CD4-positive, alpha-beta T cell treated with Interleukin-10 for 1 hour (primary cell): ENCODE results near the gene ELP4.
"Not testable (repeated sequence)": the region's sequence is repeated elsewhere in the genome, so short reads cannot be mapped to it uniquely, and the experiment has no call there.

ENCODE experiments used
- DNase-seq: peaks from one replicate; pipeline ENCODE4 v3.0.0-alpha.2; 2020

ELP4 gene

GRCh38 chr11:31712851-31713250 is 203.3 kb downstream of the ELP4 start:
- no peak for DNase-seq

GRCh38 chr11:31714840-31715239 is 205.3 kb downstream of the ELP4 start:
- no peak for DNase-seq

GRCh38 chr11:31720225-31720624 is 210.7 kb downstream of the ELP4 start:
- DNase-seq, result no peak

- no peak for DNase-seq
Measured at GRCh38 chr11:31720671-31721365, 211.3 kb downstream of the ELP4 start.

- DNase-seq, result no peak
Measured at GRCh38 chr11:31722754-31723153, 213.2 kb downstream of the ELP4 start.

GRCh38 chr11:31725176-31725575 is 215.6 kb downstream of the ELP4 start:
- DNase-seq, result no peak

- no peak for DNase-seq
Measured at GRCh38 chr11:31728432-31728831, 218.9 kb downstream of the ELP4 start.

- no peak for DNase-seq
Measured at GRCh38 chr11:31740131-31740530, 230.6 kb downstream of the ELP4 start.

GRCh38 chr11:31740731-31741368 is 231.3 kb downstream of the ELP4 start:
- not testable (repeated sequence) for DNase-seq

- DNase-seq, result no peak
Measured at GRCh38 chr11:31747581-31747980, 238.0 kb downstream of the ELP4 start.

- DNase-seq, result no peak
Measured at GRCh38 chr11:31757260-31757835, 247.8 kb downstream of the ELP4 start.

GRCh38 chr11:31761636-31762035 is 252.1 kb downstream of the ELP4 start:
- no peak for DNase-seq

GRCh38 chr11:31763296-31763695 is 253.7 kb downstream of the ELP4 start:
- DNase-seq, result no peak

GRCh38 chr11:31764261-31764660 is 254.7 kb downstream of the ELP4 start:
- DNase-seq, result no peak

- no peak for DNase-seq
Measured at GRCh38 chr11:31764766-31765165, 255.2 kb downstream of the ELP4 start.

- no peak for DNase-seq
Measured at GRCh38 chr11:31767066-31767465, 257.5 kb downstream of the ELP4 start.

- DNase-seq, result no peak
Measured at GRCh38 chr11:31767685-31768084, 258.1 kb downstream of the ELP4 start.

- no peak for DNase-seq
Measured at GRCh38 chr11:31768749-31769640, 259.4 kb downstream of the ELP4 start.

- DNase-seq, result no peak
Measured at GRCh38 chr11:31770011-31770700, 260.6 kb downstream of the ELP4 start.

- DNase-seq, result no peak
Measured at GRCh38 chr11:31772412-31772811, 262.8 kb downstream of the ELP4 start.

GRCh38 chr11:31779374-31779791 is 269.8 kb downstream of the ELP4 start:
- no peak for DNase-seq

- no peak for DNase-seq
Measured at GRCh38 chr11:31780078-31780477, 270.5 kb downstream of the ELP4 start.
